Lower leg skin (tissue), 4 donors: ENCODE results near the gene FAM107B. TPM values are rescaled to one million over a fixed set of nuclear protein-coding genes. Genes with fewer than 3 reads are reported as not detected.

Experiments used
- DNase-seq, 2 donors: peaks; one replicate each; pipeline ENCODE4 v3.0.0-alpha.2; 2019; ENCODE audit warnings: low spot score in 2 of 2
- H3K4me3 ChIP-seq: fragments of 200-600 bp; sonication (generic); 2 replicates; pipeline ENCODE4 v1.5.1; 2017; ENCODE audit warnings: mild to moderate bottlenecking, low read depth; ENCODE audit not compliant: poor library complexity, severe bottlenecking
- POLR2A ChIP-seq, 2 donors: fragments of 450-650 bp; IDR thresholded peaks; one replicate each; pipeline ENCODE4 v1.6.1; 2016 to 2017; ENCODE audit warnings: antibody characterized with exemption in 2 of 2, mild to moderate bottlenecking in 1 of 2, moderate library complexity in 1 of 2
- WGBS, 2 donors: methylation state at CpG; one replicate each; pipeline ENCODE4 v1.1.5; 2018; 5-methylcytosine and 5-hydroxymethylcytosine counted together
- intact Hi-C: fragments of 100-400 bp; cut with DNase I; formaldehyde crosslinking; loops from one replicate; pipeline ENCODE4 v1.15.0; 2023; ENCODE audit warnings: low total_unique reads
- total RNA-seq, 4 donors: library from RNA; depleted of rRNA; stranded (reverse); fragments of >200 nt; gene quantifications; one replicate each; pipeline ENCODE4 v1.1.0, GENCODE V29; 2016
- TF ChIP-seq, protein P1 (sequence below), 3 donors: fragments of 450-650 bp; IDR thresholded peaks; one replicate each; pipeline ENCODE4 v1.5.1; 2016; ENCODE audit warnings: antibody characterized with exemption in 3 of 3, mild to moderate bottlenecking in 3 of 3, moderate library complexity in 2 of 3

Gene FAM107B
- total RNA-seq, 4 donors from 2014 or later: 28.3 to 52.7 (median 31.0) TPM

DNA sequence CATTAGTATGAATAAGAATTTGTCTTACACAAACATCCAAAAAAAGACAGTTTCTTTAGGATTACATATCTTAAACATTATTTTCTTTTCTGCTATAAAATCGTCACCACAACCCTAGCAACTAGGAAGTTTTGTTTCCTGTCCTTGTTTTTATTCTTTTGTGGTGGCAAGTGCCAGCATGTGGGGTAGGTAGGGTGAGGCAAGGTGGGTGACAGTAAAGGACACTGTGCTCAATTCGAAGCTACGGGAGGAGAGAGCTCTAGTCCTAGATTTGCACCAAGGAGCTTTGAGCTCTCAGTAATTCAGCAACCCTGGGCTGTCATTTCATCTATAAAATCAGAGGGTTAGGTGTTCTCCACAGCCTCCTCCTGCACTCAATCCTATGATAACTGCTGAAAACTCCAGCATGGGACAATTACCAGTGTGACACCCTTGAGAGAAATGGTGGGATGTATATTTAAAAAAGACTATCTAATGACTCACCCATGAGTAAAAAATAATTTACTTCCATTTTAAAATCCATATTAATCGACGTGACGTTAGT, 187.1 kb downstream of the FAM107B start:
- TF ChIP-seq, protein P1, sequence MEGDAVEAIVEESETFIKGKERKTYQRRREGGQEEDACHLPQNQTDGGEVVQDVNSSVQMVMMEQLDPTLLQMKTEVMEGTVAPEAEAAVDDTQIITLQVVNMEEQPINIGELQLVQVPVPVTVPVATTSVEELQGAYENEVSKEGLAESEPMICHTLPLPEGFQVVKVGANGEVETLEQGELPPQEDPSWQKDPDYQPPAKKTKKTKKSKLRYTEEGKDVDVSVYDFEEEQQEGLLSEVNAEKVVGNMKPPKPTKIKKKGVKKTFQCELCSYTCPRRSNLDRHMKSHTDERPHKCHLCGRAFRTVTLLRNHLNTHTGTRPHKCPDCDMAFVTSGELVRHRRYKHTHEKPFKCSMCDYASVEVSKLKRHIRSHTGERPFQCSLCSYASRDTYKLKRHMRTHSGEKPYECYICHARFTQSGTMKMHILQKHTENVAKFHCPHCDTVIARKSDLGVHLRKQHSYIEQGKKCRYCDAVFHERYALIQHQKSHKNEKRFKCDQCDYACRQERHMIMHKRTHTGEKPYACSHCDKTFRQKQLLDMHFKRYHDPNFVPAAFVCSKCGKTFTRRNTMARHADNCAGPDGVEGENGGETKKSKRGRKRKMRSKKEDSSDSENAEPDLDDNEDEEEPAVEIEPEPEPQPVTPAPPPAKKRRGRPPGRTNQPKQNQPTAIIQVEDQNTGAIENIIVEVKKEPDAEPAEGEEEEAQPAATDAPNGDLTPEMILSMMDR (IDR thresholded peaks at IDR 0.05): no peak
- TF ChIP-seq POLR2A (IDR thresholded peaks at IDR 0.05): no peak
- WGBS, 2 donors: 52 to 60% methylated on average over 6 of the region's 6 CpGs
- no peak for DNase-seq
- no peak overlapping the region for H3K4me3 ChIP-seq
- intact Hi-C loops: no loop called here

DNA sequence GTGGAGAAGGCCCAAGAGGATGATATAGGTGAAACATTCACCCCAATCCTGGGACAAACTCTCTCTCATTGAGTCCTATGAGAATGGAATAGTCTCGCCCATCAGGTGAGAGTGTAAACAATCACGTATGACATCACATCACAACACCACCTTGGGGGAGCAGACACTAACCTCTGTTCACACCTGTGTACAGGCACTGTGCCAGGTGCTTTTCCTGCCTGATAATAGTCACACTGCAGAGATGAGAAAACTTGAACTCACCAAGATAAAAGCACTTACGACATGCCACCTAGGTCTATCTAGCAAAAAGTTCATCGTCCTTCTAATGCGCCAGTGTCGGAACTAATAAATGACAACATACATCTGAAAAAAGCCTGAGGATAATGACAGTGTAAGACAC, 187.8 kb downstream of the FAM107B start:
- 88 to 89% methylated on average over 6 of the region's 6 CpGs for WGBS, 2 donors
- no peak for DNase-seq
- no peak overlapping the region for H3K4me3 ChIP-seq
- TF ChIP-seq, protein P1 (IDR thresholded peaks at IDR 0.05): no peak
- no peak for TF ChIP-seq POLR2A (IDR thresholded peaks at IDR 0.05)
- intact Hi-C loops: no loop called here

DNA sequence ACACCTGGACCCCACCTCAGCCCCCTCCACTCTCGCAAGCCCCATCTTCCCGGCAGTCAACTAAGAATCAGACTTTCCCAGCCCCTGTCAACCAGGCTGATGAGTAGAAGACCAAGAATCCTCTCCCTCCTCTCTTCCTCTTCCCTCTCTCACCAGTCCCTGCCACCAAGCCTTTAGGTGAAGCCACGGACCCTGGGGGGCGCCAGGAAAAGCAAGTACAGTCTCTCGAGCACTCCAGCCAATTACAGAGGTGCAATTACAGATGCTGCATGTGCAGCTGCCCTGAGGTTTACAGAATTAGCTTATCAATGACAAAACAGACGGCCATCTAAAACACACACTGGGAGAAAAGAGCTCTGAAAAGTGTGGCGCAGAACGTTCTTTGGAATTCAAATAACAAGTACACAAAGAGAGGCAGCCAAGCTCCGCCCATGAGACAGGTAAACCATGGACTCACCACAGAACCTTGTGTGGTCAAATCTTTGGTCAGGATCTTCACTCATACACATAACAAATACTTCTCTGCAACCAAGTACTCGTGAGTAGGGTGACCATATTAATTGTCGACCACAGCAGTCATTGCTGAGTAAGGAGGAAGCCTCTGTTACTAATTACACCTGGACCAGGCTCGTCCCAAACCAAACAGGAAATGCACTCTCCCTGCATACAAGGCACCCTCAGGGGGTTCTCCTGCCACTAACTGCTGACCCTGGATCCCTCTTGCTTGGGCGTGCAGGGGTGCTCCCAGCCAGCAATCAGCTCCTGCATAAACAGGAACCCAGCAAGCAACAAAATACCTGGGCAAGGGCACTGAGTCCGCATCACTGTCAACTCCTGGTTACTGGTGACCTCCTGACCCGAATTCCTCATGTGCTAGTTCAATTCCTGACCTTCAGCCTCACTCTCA, 189.2 kb downstream of the FAM107B start:
- WGBS, 2 donors: 87 to 88% methylated on average over 15 of the region's 15 CpGs
- no peak for DNase-seq
- TF ChIP-seq, protein P1 (IDR thresholded peaks at IDR 0.05): no peak
- no peak for TF ChIP-seq POLR2A (IDR thresholded peaks at IDR 0.05)
- intact Hi-C loops: no loop called here
- no peak overlapping the region for H3K4me3 ChIP-seq

DNA sequence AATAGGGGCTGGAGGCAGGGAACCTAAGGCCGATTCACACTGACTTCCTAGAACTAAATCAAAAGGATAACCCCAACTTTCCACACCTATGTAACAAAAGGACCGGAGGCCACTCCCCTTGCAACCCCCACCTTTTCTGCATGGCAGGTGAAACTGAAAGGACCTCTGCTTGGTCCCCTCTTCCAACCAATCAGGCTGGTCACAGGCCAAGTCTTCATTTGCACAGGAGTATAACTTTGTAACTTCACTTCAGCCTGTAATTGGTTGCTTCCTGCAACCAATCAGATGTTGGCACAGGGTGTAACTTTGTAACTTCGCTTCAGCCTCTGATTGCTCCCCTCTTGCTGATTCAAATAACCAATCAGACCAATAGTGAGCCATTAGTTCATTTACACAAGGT, 190.0 kb downstream of the FAM107B start:
- H3K4me3 ChIP-seq: no peak overlapping the region
- TF ChIP-seq, protein P1 (IDR thresholded peaks at IDR 0.05): no peak
- TF ChIP-seq POLR2A (IDR thresholded peaks at IDR 0.05): no peak
- intact Hi-C loops: no loop called here
- DNase-seq: no peak
- WGBS, 2 donors: 90 to 99% methylated on average over 3 of the region's 3 CpGs

DNA sequence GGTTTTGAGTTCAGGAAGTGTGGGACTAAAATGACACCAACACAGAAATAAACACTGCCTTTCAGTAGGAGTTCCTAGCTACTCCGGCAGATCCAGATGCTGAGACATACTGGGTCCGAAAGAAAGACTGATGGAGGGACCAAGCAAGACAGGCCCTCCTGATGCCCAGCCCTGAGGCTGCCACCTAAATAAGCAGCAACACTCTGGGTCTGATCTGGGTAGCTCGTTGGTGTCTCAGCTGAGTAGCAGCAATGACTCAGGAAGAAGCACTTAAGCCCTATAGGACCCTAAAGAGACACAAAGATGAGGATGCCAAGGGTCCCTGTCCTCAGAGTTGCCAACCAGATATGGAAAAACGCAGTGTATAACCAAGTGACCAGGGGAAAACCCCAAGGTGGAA, 190.7 kb downstream of the FAM107B start:
- WGBS, 2 donors: 88 to 89% methylated on average over 4 of the region's 4 CpGs
- no peak for DNase-seq
- intact Hi-C loops: no loop called here
- H3K4me3 ChIP-seq: no peak overlapping the region
- TF ChIP-seq, protein P1 (IDR thresholded peaks at IDR 0.05): no peak
- TF ChIP-seq POLR2A (IDR thresholded peaks at IDR 0.05): no peak
